Cortex of kidney (tissue), 1 donor: ENCODE measurements around the gene CHP2.
"Not testable (repeated sequence)": the region's sequence is repeated elsewhere in the genome, so short reads cannot be mapped to it uniquely, and the experiment has no call there.

Experiments
- DNase-seq: peaks from one replicate; lab custom pipeline; 2025; lab: John Stamatoyannopoulos, UW

CHP2 gene

GRCh38 chr16:23754594-23755483 lies at the start of gene CHP2:
Gene CHP2, plus strand, starts transcription at chr16:23755026. Its CDS starts 24 bp downstream, at chr16:23755050.
- DNase-seq = no peak

GRCh38 chr16:23705517-23705902 lies 49.3 kb upstream of the CHP2 start:
- no peak for DNase-seq

DNA sequence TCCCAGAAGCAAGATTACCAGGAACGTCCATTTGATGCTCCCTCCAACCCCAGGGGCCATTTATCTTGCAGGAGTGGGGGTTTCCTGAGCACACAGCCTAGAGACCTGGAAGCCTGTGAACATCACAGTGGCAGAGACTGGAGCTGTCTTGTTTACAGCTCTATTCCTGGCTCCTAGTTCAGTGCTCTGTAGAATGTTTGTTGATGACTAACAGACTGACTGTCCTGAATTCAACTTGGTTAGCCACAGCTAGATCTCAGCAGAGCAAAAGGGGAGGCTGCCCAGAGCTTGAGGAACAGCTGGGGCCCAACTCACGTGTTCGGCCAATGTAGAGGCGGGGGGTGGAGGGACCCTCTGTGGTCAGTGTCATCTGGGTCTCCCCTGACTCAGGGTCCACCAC lies 48.4 kb upstream of the CHP2 start:
- DNase-seq = no peak

DNA sequence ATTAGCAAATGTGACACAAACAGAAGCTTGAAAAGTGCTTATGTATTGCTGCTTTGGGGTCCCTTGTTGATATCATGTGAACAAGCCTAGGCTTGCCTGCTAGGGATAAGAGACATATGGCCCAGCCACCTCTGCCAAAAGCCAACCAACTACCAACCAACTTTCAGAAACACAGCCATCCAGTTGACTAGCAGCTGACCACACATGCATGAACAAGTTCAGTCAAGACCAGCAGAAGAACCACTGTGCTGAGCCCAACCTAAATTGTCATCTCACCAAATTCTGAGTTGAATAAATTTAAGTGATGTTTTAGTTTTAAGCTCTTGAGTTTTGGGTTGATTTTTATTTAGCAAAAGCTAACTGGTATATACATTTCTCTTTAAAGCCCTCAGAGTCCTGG lies 45.3 kb upstream of the CHP2 start:
- no peak for DNase-seq

DNA sequence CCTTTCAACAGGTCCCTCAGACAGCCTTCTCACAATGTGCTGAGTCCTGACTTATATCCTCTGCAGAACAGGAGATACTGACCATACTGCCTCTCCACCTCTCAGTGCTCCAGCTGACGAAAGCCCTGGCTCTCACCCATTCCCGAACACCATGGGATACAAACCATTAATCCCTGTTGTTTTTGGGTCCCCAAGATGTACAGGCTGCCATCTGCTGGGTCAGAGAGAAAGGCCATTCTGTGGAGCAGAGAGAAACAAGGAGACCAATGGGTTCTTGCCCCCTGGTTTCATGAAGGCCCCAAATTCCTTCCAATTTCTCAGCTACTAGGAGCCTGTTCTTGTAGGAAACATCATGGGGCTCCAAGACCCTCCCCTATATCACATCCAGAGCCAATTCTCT lies 44.8 kb upstream of the CHP2 start:
- DNase-seq = no peak

GRCh38 chr16:23710504-23710903 lies 44.3 kb upstream of the CHP2 start:
- DNase-seq = no peak

DNA sequence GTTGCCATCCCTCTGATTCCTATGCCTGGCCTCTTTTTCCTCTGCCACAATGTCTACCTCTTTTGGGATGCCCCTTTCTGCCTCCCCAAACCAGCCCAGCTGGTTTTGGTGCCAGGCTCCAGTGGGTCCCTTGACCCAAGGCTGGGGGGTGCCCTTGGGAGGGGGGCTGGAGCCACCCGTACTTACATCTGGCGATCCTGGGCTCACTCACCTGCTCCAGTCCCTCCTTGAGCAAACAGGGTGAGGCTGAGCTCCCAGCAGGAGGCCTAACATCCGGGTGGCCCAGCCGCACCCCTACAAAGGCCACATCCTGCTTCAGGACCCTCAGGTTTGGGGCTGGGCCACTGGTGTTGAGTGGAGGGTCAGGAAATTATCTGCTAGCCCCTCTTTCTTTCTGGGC lies 43.0 kb upstream of the CHP2 start:
- no peak for DNase-seq

- DNase-seq = no peak
These were observed 41.9 kb upstream of the CHP2 start, which contains the start of gene ERN2 for GRCh38 chr16:23712976-23713375. Gene ERN2, minus strand, starts transcription at chr16:23713222. Its CDS starts 35 bp downstream, at chr16:23713187.

GRCh38 chr16:23716484-23716883 lies 38.3 kb upstream of the CHP2 start:
- DNase-seq = no peak

DNA sequence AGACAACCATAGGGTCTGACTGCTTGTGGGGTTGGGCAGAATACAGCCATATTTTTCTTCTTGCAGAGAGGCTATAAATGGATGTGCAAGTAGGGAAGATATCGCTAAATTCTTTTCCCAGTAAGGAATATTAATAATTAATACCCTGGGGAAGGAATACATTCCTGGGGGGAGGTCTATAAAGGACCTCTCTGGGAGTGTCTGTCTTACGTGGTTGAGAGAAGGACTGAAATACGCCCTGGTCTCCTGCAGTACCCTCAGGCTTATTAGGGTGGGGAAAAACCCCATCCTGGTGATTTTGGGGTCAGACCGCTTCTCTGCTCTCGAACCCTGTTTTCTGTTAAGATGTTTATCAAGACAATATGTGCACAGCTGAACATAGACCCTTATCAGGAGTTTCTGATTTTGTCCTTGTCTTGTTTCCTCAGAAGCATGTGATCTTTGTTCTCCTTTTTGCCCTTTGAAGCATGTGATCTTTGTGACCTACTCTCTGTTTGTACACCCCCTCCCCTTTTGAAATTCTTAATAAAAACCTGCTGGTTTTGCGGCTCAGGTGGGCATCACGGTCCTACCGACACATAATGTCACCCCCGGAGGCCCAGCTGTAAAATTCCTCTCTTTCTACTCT lies 32.1 kb upstream of the CHP2 start:
- DNase-seq = not testable (repeated sequence)

- DNase-seq = no peak
These were observed 30.6 kb upstream of the CHP2 start for GRCh38 chr16:23724096-23724784.

- DNase-seq = no peak
These were observed 30.1 kb upstream of the CHP2 start for GRCh38 chr16:23724785-23725131.

DNA sequence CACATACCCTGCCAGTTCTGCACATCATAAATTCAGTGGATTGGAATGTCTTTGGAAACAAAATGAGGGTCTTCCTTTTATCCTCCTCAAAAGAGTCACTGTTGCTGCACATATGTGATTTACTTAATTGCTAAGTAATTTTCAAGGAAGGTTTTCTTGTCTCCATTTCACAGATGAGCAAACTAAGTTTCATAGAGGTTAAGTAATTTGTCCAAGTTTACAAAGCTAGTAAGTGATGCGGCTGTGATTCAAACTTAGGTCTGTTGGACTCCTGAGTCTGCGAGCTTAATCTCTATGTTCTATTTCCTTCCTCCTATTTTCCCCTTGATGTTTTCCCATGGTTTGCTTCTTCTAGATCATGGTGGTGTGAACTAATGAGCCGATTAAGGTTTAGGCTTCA lies 28.1 kb upstream of the CHP2 start:
- DNase-seq = no peak

GRCh38 chr16:23728112-23728477 lies 26.7 kb upstream of the CHP2 start:
- DNase-seq = no peak

GRCh38 chr16:23729503-23730424 lies 25.1 kb upstream of the CHP2 start:
- no peak for DNase-seq

DNA sequence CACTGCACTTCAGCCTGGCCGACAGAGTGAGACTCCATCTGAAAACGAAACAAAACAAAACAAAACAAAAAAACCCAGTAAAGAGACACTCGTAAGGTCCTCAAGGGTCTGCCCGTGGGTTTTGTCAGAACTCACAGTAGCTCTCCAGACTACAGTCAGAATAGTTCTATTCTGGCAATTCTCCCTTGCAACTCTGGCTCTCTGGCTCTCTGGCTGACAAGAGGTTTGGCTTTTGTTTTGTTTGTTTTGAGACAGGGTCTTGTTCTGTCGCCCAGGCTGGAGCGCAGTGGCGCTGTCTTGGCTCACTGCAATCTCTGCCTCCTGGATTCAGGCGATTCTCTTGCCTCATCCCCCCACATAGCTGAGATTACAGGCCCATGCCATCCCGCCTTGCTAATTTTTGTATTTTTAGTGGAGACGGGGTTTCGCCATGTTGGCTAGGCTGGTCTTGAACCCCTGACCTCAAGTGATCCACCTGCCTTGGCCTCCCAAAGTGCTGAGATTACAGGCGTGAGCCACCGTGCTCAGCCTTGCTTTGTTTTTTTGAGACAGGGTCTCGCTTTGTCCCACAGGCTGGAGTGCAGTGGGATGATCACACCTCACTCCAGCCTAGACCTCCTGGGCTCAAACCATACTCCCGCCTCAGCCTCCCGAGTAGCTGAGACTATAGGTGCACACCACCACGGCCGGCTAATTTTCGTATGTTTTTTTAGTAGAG lies 20.5 kb upstream of the CHP2 start:
- no peak for DNase-seq

GRCh38 chr16:23737423-23738028 lies 17.3 kb upstream of the CHP2 start:
- not testable (repeated sequence) for DNase-seq

DNA sequence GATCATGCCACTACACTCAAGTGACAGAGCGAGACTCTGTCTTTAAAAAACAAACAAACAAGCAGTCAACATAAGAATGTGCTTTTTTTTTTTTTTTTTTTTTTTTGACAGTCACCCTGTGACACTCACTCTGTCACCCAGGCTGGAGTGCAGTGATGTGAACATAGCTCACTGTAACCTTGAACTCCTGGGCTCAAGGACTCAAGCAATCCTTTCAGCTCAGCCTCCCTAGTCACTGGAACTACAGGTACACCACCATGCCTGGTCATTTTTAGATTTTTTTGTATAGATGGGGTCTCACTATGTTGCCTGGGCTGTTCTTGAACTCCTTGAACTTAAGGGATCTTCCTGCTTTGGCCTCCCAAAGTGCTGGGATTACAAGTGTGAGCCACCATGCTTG lies 15.3 kb upstream of the CHP2 start:
- no peak for DNase-seq

DNA sequence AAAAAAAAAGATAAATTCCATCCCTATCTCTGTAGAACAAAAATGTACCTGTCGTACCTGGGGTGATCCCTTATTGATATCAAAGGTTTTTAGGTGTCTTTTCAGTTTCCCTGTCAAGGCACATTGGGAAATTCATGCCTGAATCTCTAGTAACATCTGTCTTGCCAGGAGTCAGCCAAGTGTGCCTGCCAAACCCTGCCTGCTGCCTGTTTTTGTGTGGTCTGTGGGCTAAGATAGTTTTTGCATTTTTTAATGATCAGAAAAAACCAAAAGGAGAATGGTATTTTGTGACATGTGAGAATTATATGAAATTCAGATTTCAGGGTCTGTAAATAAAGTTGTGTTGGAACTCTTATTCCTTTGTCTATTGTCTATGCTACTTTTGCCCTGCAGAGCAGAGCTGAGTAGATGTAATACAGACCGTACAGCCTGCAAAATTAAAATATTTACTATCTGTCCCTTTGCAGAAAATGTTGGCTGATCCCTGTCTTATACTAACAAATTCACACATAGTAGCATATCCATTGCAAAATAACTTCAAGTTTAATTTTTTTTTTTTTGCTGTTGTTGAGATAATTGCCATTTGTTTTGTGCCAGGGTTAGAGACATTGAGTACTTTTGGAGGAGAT lies 13.0 kb upstream of the CHP2 start:
- no peak for DNase-seq

- DNase-seq = no peak
These were observed 12.1 kb upstream of the CHP2 start for GRCh38 chr16:23742766-23743165.
